Breast epithelium (tissue), 3 donors: ENCODE results near the gene CEP78.

Experiments
- CTCF ChIP-seq, 3 donors: fragments of 450-650 bp; IDR thresholded peaks; one replicate each; pipeline ENCODE4 v1.5.1; 2016 to 2017; ENCODE audit warnings: antibody characterized with exemption in 3 of 3, mild to moderate bottlenecking in 3 of 3, moderate library complexity in 3 of 3
- POLR2A ChIP-seq: fragments of 450-650 bp; IDR thresholded peaks from one replicate; pipeline ENCODE4 v1.6.1; 2016; ENCODE audit warnings: antibody characterized with exemption, mild to moderate bottlenecking, moderate library complexity
- POLR2AphosphoS5 ChIP-seq, 3 donors: sonication (generic); formaldehyde crosslinking; IDR thresholded peaks; one replicate each; pipeline ENCODE4 v1.6.1; 2017; ENCODE audit warnings: antibody characterized with exemption in 3 of 3

- TF ChIP-seq POLR2A (no peak), CTCF (IDR thresholded peaks at IDR 0.05) (no peak), POLR2AphosphoS5 (IDR thresholded peaks at IDR 0.05) (no peak)
Measured at GRCh38 chr9:78207319-78207718, 28.6 kb upstream of the CEP78 start.
